Measurements from ENCODE around the gene ETNPPL.

The ETNPPL gene
- total RNA-seq: 0 to 1.9 (median 0) reads per million in 17 experiments

GRCh38 chr4:108762559-108763225, at the start of gene ETNPPL:
Gene ETNPPL, minus strand, starts transcription at chr4:108763053. Its CDS starts 155 bp downstream, at chr4:108762898.
- no peak for DNase-seq

- DNase-seq: no peak
These were observed 48.6 kb upstream of the ETNPPL start for GRCh38 chr4:108811486-108811885.

- DNase-seq: no peak
These were observed 47.2 kb upstream of the ETNPPL start for GRCh38 chr4:108810087-108810486.

- DNase-seq: no peak
These were observed 41.9 kb upstream of the ETNPPL start for GRCh38 chr4:108804648-108805273.

DNA sequence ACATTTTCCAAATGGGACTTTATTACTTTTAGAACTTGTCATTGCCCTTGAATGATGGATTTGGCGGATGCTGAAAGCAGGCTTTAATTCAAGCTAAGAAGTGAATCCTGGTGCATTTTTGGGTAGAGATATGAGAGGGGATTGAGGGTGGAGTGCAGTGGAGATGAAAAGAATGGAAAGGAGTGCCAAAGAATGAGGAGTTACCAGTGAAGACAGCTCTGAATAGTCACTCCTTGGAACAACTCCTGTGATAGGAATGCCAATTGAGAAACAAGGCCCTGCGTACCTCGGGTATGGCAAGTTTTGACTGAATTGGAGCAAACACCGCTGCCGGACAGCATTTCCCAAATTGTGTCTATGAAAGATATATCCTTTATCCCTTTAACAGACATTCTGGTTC, 36.5 kb upstream of the ETNPPL start:
- no peak for DNase-seq

GRCh38 chr4:108796173-108796572, 33.3 kb upstream of the ETNPPL start:
- no peak for DNase-seq

DNA sequence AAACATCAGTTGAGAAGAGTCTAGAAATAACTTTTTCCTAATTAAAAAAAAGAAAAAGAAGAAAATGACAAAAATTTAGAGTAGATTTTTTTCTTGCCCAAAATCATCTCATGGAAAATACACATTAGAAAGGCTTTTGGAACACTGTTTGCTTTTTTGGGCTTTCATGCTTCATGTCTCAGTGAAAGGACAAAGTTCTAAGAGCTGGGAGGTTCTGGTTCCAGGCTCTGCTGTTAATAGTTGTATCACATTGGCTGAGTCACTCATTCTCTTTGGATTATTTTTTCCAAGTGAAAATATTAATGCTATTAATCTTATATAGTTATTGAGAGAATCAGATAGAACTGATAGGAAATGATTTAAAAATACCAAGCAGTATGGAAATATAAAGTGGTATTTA, 32.9 kb upstream of the ETNPPL start:
- DNase-seq: no peak

DNA sequence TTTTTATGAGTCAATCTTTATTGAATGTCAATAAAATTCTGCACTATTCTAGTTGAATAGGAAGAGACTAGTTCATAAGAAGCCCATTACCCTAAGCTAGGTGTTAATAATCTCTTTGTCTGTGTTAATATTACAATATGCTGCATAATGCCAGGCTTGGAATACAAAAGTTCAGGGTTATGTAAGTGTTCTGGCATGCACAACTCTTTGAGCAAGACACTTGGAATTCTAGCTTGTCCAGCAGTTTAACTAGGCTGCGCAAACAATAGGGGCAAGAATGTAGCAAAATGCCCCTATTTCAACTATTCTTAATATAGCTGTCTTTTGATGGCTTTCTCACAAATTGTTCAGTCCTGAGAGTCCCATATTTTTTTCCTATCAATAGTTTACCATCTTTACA, 31.3 kb upstream of the ETNPPL start:
- no peak for DNase-seq

DNA sequence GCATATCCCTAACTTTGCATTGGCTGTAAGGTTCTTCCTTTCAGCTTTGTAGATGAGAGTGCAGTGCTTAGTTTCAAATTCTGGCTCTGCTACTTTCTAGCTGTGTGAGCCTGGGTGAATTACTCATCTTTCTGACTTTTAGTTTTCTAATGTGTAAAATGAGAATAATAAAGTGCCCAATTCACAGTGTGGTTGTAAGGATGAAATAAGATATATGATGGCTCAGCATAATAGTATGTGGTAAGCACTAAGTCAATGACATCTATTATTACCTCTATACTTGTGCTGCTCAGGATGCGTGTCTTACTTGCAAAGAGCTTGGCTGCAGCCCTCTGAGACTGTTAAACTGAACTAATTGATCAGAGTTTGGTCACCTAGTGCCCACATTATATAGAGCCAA, 30.6 kb upstream of the ETNPPL start:
- DNase-seq: no peak

DNA sequence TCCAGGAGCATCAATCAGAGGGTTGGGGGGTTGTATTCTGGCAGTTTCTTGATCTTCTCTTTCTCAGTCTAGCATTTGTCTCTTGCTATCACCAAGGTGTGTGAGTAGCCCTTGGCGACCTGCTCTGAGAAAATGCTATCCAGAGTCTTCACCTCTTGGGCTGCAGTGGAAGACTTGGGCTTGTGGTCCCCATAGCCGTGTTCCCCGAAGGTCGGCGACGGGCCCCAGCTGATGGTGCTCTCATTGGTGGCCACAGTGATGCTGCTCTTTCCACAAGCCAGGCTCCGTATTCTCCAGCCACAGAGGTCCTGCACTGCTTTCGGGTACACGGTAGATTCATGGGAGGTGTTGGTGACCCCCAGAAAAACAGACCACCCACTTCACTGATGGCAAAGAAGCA, 25.9 kb upstream of the ETNPPL start:
- no peak for DNase-seq

- DNase-seq: no peak
These were observed 24.9 kb upstream of the ETNPPL start for GRCh38 chr4:108787724-108788123.

GRCh38 chr4:108787106-108787505, 24.3 kb upstream of the ETNPPL start:
- DNase-seq: no peak

- DNase-seq: no peak
These were observed 23.5 kb upstream of the ETNPPL start for GRCh38 chr4:108786351-108786750.

- no peak for DNase-seq
These were observed 21.0 kb upstream of the ETNPPL start for GRCh38 chr4:108783665-108784463.

GRCh38 chr4:108779958-108780357, 17.1 kb upstream of the ETNPPL start:
- DNase-seq: no peak

DNA sequence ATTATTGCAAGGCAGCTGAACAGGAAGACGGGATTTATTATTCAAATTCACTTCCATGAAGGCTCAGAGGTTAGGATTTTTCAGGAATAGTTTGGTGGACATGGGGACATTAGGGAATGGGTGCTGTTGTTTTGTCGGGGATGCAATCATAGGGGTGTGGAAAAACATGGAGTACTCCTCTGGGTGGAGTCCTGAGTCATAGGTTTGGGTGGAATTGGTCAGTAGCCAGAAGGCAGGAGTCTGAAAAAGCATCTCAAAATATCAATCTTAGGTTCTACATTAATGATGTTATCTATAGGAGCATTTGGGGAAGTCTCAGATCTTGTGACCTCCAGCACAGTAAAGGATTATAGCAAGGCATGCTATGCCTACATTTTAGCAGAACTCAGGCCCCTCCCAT, 14.5 kb upstream of the ETNPPL start:
- no peak for DNase-seq

DNA sequence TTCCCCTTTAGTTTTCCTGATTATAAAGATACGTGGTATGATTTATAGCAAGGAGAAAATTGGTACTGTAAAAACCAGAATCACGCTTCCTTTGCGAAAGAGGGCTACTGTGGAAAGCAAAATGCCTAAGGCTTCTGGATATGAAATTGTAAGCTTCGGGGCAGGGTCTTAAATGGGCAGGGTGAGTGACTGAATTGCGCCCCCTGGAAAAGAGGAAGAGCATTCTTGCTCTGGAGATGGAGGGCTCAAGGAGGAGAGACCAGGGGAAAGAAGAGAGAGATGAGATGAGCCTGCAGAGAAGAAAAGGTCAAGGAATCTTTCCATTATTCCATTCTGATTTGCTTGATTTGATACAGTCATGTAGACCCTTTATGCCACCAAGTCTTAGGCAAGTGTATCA, 13.1 kb upstream of the ETNPPL start:
- DNase-seq: no peak

DNA sequence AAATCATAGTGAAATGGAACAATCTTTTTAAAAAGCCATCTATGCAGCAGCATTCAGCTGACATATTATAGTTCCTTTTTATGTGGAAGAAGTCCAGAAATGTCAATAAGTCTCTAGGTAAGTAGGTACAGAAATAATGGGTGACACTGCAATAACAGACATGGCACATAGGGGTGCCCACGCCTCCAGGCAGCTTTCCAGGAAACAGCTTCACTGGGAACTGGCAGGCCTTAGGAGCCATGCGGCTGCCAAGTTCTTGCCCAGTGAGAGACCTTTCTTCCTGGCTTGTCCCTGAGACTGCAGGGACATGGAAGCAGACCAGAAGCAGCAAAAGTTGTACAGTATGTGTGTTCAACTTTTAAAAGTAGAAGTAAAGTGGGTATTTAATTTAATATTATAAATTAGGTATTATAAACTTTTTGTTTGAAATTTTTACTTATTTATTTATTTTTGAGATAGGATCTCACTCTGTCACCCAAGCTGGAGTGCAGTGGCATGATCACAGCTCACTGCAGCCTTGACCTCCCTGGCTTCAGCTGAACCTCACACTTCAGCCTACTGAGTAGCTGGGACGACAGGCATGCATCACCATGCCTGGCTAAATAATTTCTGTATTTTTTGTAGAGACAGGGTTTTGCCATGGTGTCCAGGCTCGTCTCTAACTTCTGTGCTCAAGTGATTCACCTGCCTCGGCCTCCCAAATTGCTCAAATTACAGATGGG, 12.1 kb upstream of the ETNPPL start:
- DNase-seq: no peak

GRCh38 chr4:108772402-108772801, 9.5 kb upstream of the ETNPPL start:
- no peak for DNase-seq

- no peak for DNase-seq
These were observed 3.2 kb upstream of the ETNPPL start for GRCh38 chr4:108766058-108766457.

DNA sequence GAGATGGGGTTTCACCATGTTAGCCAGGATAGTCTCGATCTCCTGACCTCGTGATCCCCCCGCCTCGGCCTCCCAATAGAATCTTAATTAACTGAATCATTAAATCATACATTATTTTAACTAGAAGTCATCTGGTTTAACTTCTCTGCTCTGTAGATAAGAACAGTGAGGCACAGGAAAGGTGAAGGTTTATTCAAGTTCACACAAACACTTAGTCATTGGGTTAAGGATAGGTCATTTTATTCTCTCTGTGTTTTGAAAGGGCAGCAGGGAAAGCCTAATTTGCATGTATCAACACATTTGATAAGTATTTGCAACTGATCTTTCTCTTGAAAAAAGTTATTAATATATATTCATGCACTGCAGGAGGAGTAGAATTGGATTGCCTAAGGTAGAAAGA, 1.1 kb upstream of the ETNPPL start:
- no peak for DNase-seq

- no peak for DNase-seq
These were observed 357 bp upstream of the ETNPPL start for GRCh38 chr4:108763226-108763593.

DNA sequence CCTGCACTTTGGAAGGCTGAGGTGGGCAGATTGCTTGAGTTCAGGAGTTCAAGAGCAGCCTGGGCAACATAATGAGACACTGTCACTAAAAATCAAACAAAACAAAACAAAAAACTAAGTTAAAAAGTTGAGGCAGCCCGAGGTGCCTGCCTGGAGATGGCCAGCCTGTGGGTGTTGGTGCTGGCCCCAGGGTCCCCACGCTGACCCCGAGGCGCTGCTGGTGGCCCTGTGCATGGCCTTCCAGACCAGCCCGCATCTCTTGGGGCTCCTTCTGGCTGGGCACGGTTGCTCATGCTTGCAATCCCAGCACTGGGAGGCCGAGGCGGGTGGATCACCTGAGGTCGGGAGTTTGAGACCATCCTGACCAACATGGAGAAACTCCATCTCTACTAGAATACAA, 4.4 kb downstream of the ETNPPL start:
- DNase-seq: no peak

All from suppressor macrophage (primary cell).